CD4-positive, alpha-beta T cell treated with Interleukin-21 for 1 hour (primary cell): Measurements from ENCODE around the gene DGKD.

Experiments
- DNase-seq: peaks from one replicate; pipeline ENCODE4 v3.0.0-alpha.2; 2020

DGKD gene

DNA sequence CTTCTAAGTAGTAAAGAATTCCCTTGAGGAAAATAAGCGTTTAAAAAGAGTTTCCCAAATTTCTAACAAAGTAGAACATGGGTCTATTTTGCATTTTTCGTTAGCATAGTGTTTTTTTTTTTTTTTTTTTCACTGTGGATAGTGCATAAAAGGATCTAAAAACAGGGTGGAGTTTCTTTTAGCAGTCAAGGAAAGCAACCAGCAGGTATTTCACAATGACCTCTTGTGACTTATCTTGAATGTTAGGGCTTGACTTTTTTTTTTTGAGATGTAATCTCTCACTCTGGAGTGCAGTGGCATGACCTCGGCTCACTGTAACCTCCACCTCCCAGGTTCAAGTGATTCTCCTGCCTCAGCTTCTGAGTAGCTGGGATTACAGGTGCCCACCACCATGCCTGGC is 14.9 kb upstream of the DGKD start:
- no peak for DNase-seq

DNA sequence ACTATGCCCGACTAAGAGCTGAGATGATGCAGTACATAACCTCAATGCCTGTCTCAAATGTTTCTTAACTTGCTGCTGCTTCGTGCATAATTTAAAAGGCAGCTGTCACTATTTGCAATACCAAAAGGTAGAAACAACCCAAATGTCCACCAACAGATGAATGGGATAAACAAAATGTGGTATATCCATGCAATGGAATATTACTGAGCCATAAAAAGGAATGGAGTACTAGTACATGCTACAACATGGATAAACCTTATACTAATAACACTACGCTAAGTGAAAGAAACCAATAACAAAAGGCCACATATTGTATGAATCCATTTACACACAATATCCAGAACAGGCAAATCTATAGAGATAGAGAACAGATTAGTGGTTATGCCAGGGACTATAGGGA is 13.0 kb upstream of the DGKD start:
- no peak for DNase-seq

DNA sequence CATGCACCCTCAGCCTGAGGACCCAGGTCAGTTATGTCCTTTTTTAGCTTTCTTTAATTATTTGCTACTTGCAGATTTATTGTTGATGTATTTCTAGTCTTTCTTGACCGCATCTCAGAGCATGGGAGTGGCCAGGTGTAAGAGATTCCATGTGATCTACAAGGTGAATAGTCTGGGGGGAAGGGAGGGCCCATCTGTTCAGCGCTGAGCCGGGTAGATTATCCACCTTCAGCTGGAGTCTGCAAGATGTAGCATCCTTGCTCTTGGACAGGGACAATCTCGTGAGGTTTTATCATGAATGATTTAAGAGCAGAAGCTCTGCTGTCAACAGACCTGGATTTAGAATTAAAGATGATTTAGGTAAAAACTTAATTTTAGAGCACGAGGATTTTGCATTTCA is 12.0 kb upstream of the DGKD start:
- DNase-seq: no peak

DNA sequence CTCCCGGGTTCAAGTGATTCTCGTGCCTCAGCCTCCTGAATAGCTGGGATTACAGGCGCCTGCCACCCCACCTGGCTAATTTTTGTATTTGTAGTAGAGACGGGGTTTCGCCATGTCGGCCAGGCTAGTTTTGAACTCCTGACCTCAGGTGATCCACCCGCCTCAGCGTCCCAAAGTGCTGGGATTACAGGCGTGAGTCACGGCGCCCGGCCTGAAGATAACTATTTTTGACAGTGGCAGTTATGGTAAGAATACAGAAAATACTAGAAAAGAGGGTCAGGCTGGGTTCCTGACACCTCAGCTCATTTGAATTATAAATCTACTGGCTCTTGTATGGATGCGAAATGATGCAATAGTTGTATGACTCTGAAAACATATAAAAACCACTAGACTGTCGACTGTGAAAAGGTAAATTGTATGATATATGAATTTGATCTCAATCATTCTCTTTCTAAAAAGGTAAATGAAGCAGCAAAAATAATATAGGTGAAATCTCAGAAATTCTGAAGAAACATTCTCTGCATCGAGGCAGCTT is 11.1 kb upstream of the DGKD start:
- DNase-seq: no peak

DNA sequence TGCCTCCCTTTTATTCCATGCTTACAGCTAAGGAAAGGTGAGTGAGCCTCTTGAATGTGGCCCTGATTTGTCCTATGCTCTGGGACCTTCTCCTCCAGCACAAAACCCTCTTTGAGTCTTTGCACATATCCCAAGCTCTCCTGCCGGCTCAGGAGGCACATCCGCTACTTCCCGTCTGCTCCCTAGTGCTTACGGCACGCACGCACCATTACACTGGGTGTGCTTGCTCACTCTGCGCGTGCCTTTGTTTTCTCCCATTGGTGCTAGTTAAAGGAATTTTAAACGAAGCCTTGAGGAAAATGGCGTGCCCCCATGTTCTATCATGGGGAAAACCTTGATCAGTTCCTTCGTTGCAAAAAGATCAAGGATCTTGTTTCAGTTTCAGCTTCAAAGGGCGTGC is 7.9 kb upstream of the DGKD start:
- DNase-seq: no peak

DNA sequence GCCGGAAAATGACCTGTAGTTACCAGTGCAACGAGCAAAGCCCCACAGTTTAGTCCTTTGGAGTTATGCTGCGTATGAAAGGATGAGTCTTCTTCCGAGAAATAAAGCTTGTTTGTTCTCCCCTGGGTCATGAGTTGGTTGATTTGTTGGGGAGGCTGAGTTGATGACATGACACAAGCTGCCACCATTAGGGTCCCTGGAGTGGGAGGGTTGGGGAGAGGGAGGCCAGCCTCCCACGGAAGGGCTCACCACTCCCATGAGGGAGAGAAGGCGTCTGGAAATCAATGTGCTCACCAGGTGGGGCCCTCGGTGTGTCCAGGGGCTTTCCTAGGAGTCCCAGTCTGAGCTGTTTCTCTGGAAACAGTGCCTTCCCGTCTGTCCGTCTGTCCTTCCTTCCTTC is 7.4 kb upstream of the DGKD start:
- DNase-seq: no peak

DNA sequence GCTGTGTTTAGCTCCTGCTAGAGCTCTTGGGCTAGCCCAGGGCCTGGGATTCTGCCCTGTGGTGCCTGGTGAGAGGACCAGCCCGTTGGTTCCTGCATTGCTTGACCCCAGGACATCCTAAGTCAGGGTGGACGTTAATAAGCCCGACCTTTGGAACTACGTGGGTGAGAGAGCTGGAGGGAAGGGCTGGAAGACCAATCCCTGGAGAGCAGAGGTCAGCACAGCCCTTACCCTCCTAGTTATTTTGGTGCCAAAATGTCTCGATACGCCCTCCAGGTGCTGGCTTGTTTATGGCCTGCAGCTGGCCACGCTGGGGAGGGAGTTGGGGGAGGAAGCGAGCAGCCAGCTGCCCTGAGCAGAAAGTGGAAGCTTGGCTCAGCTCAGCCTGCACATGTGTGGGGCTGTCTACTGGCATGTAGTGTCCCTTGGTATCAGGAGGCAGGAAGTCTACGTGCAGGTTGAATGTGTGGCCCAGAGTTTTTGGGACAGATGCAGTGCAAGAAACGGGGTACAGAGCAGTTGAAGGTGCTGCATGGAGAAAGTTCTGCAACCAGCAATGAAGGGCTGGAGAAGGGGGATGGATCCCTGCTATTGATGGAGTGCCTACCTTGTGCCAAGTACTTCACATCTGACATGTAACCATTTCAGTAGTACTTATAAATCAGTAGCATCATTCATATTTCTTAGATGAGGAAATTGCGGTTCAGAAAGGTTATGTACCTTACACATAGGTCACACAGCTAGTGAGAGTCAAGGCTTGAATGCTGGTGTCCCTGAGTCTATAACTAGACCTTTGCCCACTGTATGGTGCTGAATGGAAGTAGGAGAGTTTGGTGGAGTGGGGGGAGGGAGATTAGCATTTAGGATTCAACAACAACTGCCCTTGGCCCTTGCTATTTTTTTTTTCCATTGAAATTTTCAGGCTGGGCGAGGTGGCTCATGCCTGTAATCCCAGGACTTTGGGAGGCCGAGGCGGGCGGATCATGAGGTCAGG is 5.0 kb upstream of the DGKD start:
- no peak for DNase-seq

DNA sequence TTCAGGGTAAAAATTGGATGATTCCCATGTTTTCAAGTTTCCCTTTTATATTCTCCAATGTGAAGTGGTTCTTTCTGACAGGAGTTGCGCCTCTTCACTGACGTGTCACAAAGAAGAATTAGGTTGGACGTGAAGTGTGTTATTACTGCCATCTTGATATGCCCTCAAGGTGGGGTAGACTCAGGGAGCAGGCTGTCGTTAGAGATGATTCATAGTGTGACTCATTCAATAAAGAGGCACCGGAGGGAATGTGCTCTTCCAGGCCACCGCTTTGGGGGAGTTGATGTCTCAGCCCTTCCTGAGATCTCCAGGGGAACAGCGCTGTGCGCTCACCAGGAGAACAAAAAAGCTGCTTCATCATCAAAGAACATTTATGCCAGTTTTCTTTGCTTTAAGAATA is 3.6 kb upstream of the DGKD start:
- DNase-seq: no peak

DNA sequence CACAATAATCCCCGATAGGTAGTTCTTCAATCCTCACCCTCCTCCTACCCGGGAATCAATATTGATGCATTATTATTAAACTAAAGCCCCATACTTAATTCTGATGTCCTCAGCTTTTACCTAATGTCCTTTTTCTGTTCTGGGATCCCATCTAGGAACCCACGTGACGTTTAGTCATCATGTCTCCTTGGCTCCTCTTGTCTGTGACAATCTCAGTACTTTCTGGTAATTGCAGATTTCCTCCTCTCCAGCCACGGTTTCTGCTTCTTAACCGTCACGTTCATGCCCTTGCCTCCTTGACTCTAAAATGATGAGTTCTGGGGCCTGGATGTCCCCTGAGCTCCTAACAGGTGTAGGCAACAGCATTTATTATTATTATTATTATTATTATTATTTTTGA is 2.9 kb upstream of the DGKD start:
- DNase-seq: no peak

DNA sequence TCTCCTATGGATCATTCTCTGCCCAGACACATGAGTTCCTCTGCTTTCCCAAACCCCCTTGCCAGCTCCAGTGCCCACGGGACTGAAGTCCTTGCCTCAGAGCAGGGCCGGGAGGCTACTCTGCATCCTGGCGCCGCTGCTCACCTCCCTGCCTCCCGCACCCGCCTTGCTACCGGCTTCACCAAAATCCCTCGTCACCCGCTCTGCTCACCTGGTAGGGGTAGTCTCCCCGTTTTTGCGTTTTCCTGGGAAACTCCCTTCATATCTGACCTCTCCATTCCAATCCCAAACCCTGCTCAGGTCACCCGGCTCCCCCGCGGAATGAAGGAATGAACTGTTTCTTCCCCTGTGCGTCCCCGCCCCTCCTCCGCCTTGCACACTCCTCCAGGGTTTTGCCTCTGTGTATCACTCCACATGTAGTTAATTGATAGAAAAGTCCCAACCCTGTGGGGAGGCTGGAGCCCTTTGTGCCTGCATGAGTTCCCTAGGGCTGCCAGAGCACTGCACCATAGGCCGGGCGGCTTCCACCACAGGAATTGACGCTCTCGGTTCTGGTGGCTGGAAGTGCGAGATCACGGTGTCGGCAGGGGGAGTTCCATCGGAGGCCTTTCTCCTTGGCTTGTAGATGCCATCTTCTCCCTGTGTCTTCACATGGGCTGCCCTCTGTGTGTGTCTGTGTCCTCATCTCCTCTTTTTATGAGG is 2.0 kb upstream of the DGKD start:
- DNase-seq: no peak

DNA sequence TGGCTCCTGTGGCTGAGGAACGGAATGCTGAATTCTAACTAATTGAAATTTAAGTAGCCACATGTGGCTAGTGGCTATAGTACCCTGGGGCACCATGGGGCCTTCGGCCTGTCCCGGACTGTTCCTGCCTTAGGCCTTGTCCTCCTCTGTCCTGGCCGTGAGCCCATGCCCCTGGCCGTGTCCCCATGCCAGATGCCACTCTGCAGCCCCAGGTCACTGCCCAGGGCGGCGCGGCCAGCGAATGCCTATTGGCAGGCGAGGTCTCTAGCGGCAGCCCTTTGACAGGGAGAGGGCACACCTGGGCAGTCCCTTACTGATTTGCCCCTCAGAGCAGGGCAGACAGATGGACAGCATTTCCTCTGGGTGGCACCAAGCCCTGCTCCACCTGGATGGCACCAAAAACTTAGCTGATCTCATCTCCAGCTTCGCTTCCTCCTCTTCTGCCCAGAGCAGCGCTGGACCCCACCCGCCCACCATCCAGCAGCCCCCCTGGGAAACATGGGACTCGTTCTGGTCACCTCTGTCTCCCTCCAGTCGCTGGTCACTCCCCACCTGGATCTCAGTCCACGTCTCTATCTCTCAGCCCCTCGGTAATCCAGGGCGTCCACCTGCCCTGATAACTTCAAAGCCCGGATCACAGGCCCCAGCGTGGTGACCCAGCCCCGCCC is 1.1 kb upstream of the DGKD start:
- DNase-seq: no peak

DNA sequence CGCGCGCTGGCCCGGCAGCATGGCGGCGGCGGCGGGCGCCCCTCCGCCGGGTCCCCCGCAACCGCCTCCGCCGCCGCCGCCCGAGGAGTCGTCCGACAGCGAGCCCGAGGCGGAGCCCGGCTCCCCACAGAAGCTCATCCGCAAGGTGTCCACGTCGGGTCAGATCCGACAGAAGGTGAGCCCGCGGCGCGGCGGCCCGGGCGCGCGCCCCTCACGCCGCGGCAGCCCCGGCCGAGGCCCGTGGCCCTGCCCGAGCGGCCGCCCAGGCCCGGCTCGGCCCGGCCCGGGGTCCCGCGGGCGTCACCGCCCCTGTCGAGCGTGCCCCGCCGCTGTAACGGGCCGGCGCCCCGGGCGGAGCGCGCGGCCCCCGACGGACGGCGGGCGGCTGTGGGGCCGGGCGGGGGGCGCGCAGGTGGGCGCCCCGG is 218 bp downstream of the DGKD start:
- DNase-seq: no peak

DNA sequence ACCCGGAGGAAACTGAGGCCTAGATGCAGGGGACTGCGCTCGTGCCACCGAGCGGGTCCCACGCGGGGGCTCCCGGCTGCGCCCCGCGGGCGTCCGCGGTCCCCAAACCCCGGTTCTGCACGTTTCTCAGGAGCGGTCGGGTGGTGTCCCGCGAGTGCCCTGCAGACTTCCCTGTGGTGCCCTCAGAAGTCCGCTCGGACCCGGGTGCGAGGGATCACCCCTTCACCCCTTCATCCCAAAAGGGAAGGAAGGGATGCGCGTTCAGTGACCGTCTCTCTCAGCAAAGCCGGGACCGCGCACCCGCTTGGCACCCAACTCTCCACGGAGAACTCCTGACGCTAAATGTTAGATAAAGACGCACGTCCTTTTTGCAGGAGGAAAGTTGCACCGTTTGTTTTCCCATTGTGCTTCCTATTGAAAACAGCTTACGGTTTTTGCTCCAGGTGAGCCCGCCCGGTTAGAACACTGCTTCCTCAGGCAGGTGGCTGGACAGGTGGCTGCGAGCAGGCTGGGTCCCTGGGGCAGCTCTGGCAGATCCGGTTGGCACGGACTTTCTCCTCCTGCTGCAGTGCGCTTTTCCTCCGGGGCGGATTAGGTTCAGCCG is 779 bp downstream of the DGKD start:
- DNase-seq: no peak

DNA sequence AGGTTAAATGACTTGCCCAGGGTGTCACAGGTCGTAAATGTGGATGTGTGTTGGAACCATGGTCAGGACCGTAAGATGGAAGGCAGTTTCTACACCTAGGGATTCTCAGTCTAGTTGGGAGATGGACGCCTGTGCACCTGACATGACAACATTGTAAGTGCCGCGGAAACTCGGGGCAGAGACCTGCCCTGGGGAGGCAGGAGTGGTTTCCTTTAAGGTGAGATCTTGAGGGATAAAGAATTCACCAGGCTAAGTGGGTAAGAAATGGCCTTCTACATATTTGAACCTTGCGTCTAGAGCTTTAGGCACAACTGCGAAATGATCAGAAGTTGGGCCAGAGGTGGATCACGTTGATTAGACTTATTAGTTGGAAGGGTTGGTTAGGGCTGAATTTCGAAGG is 1.6 kb downstream of the DGKD start:
- DNase-seq: no peak

DNA sequence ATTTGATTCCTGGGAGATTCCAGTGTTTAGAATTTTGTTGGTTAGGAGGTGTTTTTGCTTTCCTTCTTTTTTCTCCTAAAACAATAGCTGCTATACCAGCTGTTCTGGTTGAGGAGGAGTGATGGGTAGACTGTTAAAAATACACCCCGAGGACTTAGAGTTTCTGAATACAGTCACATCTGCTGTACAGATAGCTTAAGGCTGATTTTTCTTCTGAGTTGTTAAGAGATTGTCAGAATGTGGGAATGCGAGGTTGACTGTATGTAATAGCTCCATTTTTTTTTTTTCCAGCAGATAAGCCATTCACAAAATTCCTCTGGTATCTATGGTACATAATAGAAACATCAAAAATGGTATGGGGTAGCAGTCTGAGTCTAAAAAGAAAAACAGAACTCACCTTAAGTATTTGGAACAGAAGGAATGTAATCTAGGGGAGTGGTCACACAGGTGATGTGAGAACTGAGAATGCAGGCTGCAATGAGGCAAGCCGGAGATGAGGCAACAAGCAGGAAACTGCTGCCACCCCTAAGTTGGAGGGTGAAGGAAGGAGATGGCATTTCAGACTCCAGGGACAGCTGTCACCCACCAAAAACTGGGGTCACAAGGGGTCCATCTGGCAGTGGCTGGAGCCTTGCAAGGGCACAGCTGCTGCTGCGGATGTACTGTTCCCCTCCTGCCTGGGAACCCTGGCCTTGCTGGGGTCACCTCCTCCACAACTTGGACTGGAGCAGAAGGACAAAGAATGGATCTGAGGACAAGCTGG is 2.4 kb downstream of the DGKD start:
- DNase-seq: no peak

DNA sequence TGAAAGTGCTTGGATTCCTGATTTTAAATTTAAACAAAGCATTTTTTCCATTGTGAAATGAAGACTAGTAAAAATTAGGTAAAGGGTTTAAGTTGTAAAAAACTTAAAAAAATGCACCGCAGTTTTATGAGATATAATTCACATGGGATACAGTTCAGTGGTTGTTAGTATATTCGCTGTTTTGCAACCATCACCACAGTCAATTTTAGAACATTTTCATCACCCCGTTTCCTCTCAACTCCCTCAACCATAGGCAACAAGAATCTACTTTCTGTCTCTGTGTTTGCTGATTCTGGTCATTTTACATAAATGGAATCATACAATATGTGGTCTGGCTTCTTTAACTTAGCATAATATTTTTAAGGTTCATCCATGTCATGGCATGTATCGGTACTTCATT is 4.0 kb downstream of the DGKD start:
- DNase-seq: no peak

DNA sequence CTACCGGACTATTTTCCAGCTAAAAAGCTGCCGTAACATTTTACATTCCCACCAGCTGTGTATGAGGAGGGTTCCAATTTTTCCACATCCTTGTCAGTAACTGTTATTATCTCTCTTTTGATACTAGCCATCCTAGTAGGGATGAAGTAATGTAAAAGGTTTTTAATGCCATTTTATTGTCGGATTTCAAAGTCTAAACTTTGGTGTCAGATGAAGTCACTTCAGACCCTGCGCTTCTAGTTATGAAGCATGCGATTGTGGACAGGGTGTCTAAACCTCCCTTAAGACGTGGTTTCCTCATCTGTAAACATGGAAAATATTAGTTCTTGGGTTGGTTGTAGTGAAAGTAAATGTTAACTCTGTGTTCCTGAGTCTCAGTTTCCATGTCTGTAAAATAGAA is 4.7 kb downstream of the DGKD start:
- peak; percentile 20 for DNase-seq

DNA sequence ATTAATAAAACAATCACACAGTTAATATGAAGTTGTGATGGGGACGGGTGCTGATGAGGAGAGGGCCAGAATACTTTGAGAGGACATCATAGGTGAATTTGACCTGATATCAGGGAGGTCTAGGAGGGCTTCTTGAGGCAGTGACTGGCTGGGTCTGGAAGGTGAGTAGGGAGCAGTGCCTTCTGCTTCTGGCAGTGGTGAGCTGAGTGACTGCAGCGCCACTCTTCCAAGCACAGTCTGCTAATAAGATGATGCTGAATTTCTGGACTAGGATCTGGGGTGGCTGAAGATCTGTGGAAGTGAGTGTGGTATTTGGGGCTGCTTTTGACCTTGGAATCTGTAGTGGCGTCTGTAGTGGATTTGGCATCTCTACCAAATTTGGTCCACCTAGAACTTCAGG is 5.5 kb downstream of the DGKD start:
- DNase-seq: no peak

DNA sequence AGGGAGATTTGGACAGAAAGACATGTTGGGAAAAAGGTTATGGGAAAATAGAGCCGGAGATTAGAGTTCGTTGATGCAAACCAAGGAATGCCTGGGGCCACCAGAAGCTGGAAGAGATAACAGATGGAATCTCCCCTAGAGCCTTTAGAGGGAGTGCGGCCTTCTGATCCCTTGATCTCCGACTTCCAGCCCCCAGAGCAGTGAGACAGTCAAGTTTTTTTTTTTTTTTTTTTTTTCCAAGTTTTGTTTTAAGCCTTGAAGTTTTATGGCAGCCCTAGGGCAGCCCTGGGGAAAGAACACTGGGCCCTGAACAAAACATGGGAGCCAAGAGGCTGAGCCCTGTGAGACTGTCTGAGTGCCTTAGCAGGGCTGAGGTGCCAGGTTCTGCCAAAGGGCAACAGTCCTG is 6.5 kb downstream of the DGKD start:
- no peak for DNase-seq

DNA sequence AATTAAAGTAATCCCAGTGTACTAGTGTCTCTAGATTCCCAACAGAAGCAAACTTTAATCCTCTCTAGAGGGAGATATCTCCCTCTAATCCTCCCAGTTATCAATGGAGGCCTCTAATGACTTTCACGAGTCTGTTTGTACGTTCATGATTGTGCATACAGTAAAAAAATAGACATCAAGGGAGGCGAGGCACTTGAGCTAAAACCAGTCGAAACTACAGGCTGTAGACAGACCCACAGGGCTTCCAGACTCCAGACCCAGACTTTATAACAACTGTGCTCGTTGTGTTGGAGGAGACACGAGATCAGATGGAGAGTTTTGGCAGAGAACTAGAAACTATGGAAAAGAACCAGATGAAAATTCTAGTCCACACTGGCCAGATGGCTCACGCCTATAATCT is 7.0 kb downstream of the DGKD start:
- DNase-seq: no peak

DNA sequence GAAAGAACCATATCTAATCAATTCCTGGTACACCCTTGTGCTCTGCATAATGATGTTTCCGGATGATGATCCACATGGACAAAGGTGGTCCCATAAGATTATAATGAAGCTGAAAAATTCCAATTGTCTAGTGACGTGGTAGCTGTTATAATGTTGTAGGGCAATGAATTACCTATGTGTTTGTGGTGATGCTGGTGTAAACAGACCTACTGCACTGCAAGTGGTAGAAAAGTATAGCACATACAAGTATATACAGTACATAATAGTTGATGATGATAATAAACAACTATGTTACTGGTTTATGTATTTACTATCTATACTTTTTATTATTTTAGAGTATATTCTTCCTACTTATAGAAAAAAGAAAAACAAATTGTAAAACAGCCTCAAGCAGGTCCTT is 8.4 kb downstream of the DGKD start:
- no peak for DNase-seq

DNA sequence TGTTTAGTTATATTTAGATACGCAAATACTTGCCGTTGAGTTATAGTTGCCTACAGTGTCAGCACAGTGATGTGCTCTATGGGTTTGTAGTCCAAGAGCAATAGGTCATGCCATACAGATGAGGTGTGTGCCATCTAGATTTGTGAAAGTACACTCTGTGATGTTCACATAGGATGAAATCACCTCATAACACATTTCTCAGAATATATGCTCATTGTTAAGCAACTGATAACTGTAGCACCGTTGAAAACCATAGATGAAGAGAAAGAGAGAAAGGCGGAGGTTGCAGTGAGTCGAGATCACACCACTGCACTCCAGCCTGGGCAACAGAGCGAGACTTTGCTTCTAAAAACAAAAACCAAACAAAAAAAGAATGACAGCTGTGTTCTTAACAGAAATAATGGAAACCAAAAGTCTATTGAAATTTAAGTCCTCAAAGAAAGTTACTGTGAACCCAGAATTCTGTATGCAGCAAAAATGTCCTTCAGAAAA is 9.5 kb downstream of the DGKD start:
- no peak for DNase-seq
